HepG2 (cell line): ENCODE measurements around the gene SLCO2B1. TPM values are rescaled to one million over a fixed set of nuclear protein-coding genes. Genes with fewer than 3 reads are reported as not detected.

Experiments
- ARID5B ChIP-seq: IDR thresholded peaks from 2 replicates; pipeline ENCODE4 v1.4.0; 2020; ENCODE audit warnings: mild to moderate bottlenecking, missing genetic modification reagents
- ATRX ChIP-seq: sonication (generic); formaldehyde crosslinking; IDR thresholded peaks from 2 replicates; pipeline ENCODE4 v1.4.0; 2020; ENCODE audit warnings: missing genetic modification reagents, borderline replicate concordance
- CTCF ChIP-seq: sonication (generic); formaldehyde crosslinking; IDR thresholded peaks from 2 replicates; pipeline ENCODE4 v1.5.0; 2020; ENCODE audit warnings: mild to moderate bottlenecking, missing genetic modification reagents, moderate library complexity
- DDIT3 ChIP-seq: sonication (generic); formaldehyde crosslinking; IDR thresholded peaks from 2 replicates; pipeline ENCODE4 v1.4.0; 2020; ENCODE audit warnings: mild to moderate bottlenecking, missing genetic modification reagents
- FOXK1 ChIP-seq: sonication (generic); formaldehyde crosslinking; IDR thresholded peaks from 2 replicates; pipeline ENCODE4 v1.4.0; 2020; ENCODE audit warnings: low read depth, missing genetic modification reagents, borderline replicate concordance
- IRF1 ChIP-seq: sonication (generic); formaldehyde crosslinking; IDR thresholded peaks from 2 replicates; pipeline ENCODE4 v1.4.0; 2020; ENCODE audit warnings: low read depth, mild to moderate bottlenecking, missing genetic modification reagents
- PLRG1 ChIP-seq: fragments of 450-650 bp; conservative IDR thresholded peaks from 2 replicates; pipeline ENCODE4 v1.6.1; 2016
- SCMH1 ChIP-seq: sonication (generic); formaldehyde crosslinking; IDR thresholded peaks from 2 replicates; pipeline ENCODE4 v1.9.0; 2021; ENCODE audit warnings: missing genetic modification reagents, mild to moderate bottlenecking, borderline replicate concordance
- ZFP37 ChIP-seq: sonication (generic); formaldehyde crosslinking; IDR thresholded peaks from 2 replicates; pipeline ENCODE4 v1.4.0; 2020; ENCODE audit warnings: missing genetic modification reagents, borderline replicate concordance
- ZKSCAN1 ChIP-seq: fragments of 150-350 bp; IDR thresholded peaks from 2 replicates; pipeline ENCODE4 v1.6.1; 2014; ENCODE audit warnings: low read length
- ZNF24 ChIP-seq: fragments of 450-650 bp; IDR thresholded peaks from 2 replicates; pipeline ENCODE4 v1.6.1; 2017; ENCODE audit warnings: antibody characterized with exemption, mild to moderate bottlenecking
- ZNF263 ChIP-seq: sonication (generic); formaldehyde crosslinking; IDR thresholded peaks from 2 replicates; pipeline ENCODE4 v1.4.0; 2020; ENCODE audit warnings: missing genetic modification reagents
- ZNF512 ChIP-seq: sonication (generic); formaldehyde crosslinking; IDR thresholded peaks from 2 replicates; pipeline ENCODE4 v1.4.0; 2020; ENCODE audit warnings: mild to moderate bottlenecking, missing genetic modification reagents
- ZNF710 ChIP-seq: sonication (generic); formaldehyde crosslinking; IDR thresholded peaks from 2 replicates; pipeline ENCODE4 v1.5.0; 2020; ENCODE audit warnings: mild to moderate bottlenecking, missing genetic modification reagents, borderline replicate concordance
- ZNF800 ChIP-seq: sonication (generic); formaldehyde crosslinking; IDR thresholded peaks from 2 replicates; pipeline ENCODE4 v1.4.0; 2020; ENCODE audit warnings: missing genetic modification reagents
- polyA plus RNA-seq, 8 experiments: library from polyadenylated mRNA; depleted of rRNA in 3 of 8; stranded (reverse) in 7 of 8; unstranded in 1 of 8; fragments of >200 nt; fragmentation: Illumina TruSeq in 4 of 8; extraction: Trizol in 4 of 8; gene quantifications; 2 replicates each; pipeline versions ENCODE4 v1.2.1 to v1.2.3, GENCODE V29; 2011 to 2016; ENCODE audit warnings: low read depth in 4 of 8, missing spikeins in 1 of 8, mixed read lengths in 1 of 8; ENCODE audit not compliant: insufficient read depth in 1 of 8
- total RNA-seq, 5 experiments: library from RNA; depleted of rRNA; stranded (reverse); fragments of >200 nt; fragmentation: Illumina TruSeq; extraction: Trizol; gene quantifications; 2 replicates each; pipeline ENCODE4 v1.2.3, GENCODE V29; 2016; ENCODE audit warnings: low read depth in 1 of 5

The SLCO2B1 gene
- total and polyA plus RNA-seq, 2 of the 13 experiments (the other 11 are each of a cell fraction or from before 2014, with no cell fraction given) = 15.3 to 19.8 TPM

GRCh38 chr11:75159151-75159953 lies 8.4 kb downstream of the SLCO2B1 start (continued):
- TF ChIP-seq ZNF800 (no peak), ZNF512 (CRISPR knock-in tag) (no peak), ATRX (no peak), ZFP37 (CRISPR knock-in tag) (no peak), PLRG1 (no peak), ZNF710 (CRISPR knock-in tag) (no peak; the same call in 1 of the 2 replicates), IRF1 (CRISPR knock-in tag) (no peak), ZNF263 (peak; percentile 10; the same call in 1 of the 2 replicates), DDIT3 (no peak), CTCF (CRISPR knock-in tag) (peak; percentile 50), SCMH1 (no peak), ZKSCAN1 (no peak), ZNF24 (no peak), FOXK1 (CRISPR knock-in tag) (no peak; the same call in 1 of the 2 replicates), ARID5B (CRISPR knock-in tag) (peak; percentile 87)
